Stomach (tissue), 4 donors: ENCODE measurements around the gene NEAT1.

Experiments
- EP300 ChIP-seq: sonication (generic); formaldehyde crosslinking; IDR thresholded peaks from one replicate; pipeline ENCODE4 v1.6.1; 2017; ENCODE audit warnings: antibody characterized with exemption
- POLR2A ChIP-seq, 4 donors: fragments of 450-650 bp; IDR thresholded peaks; one replicate each; pipeline ENCODE4 v1.6.1; 2016; ENCODE audit warnings: antibody characterized with exemption in 4 of 4, control low read depth in 2 of 4, mild to moderate bottlenecking in 1 of 4, moderate library complexity in 1 of 4
- POLR2AphosphoS5 ChIP-seq, 3 donors: sonication (generic); formaldehyde crosslinking; IDR thresholded peaks; one replicate each; pipeline ENCODE4 v1.6.1; 2016; ENCODE audit warnings: antibody characterized with exemption in 3 of 3
- TF ChIP-seq, protein P1 (sequence below), 7 experiments: fragments of 450-650 bp in 4 of 7; fragments of 200-600 bp in 3 of 7; sonication (generic) in 3 of 7; IDR thresholded peaks; one replicate each; pipeline ENCODE4 v1.5.1; 2016 to 2019; ENCODE audit warnings: antibody characterized with exemption in 7 of 7, control low read depth in 2 of 7, mild to moderate bottlenecking in 1 of 7

- TF ChIP-seq, protein P1, sequence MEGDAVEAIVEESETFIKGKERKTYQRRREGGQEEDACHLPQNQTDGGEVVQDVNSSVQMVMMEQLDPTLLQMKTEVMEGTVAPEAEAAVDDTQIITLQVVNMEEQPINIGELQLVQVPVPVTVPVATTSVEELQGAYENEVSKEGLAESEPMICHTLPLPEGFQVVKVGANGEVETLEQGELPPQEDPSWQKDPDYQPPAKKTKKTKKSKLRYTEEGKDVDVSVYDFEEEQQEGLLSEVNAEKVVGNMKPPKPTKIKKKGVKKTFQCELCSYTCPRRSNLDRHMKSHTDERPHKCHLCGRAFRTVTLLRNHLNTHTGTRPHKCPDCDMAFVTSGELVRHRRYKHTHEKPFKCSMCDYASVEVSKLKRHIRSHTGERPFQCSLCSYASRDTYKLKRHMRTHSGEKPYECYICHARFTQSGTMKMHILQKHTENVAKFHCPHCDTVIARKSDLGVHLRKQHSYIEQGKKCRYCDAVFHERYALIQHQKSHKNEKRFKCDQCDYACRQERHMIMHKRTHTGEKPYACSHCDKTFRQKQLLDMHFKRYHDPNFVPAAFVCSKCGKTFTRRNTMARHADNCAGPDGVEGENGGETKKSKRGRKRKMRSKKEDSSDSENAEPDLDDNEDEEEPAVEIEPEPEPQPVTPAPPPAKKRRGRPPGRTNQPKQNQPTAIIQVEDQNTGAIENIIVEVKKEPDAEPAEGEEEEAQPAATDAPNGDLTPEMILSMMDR (IDR thresholded peaks at IDR 0.05) = no peak
- TF ChIP-seq POLR2A (IDR thresholded peaks at IDR 0.05) = no peak
- no peak for TF ChIP-seq POLR2AphosphoS5 (IDR thresholded peaks at IDR 0.05)
- TF ChIP-seq EP300 = no peak
Measured at GRCh38 chr11:65492387-65492636, 69.7 kb downstream of the NEAT1 start.
